ENCODE data around the gene CLDN24. TPM values are rescaled to one million over a fixed set of nuclear protein-coding genes. Genes with fewer than 3 reads are reported as not detected.

CLDN24 gene
- total and polyA plus RNA-seq, 8 donors, result 0.25 TPM; not detected in 7

DNA sequence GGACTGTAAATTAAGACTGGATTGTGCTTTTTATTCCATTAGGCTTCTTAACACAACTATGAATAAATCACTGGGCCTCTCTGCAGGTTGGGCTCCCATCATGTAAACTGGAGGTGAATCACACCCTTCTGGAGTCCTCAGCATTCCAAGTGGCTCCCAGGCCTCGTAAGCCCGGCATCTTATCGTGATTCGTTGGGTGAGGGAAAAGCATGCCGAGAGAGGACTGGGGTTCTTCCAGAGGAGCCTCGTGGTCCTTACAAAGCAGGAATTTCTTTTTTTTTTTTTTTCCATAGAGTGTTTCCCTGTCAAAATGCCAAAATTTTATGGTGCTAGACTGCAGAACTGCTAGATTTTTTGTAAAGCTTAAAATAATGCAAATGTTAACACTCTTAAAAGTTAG is 22.2 kb downstream of the CLDN24 start:
- intact Hi-C loops (cut with DNase I; ENCODE audit: low total_unique reads), result no loop called here
- no peak overlapping the region for H3K4me3 ChIP-seq
- 62 to 73% (median 70%) methylated on average over 6 of the region's 6 CpGs for WGBS, 5 donors

GRCh38 chr4:183299464-183299863 is 22.8 kb downstream of the CLDN24 start:
- 61 to 81% (median 75%) methylated on average over 2 of the region's 2 CpGs for WGBS, 5 donors
- intact Hi-C loops (cut with DNase I; ENCODE audit: low total_unique reads), result no loop called here
- H3K4me3 ChIP-seq, result no peak overlapping the region
- H3K9me3 ChIP-seq, result no peaks in the 10 kb centered on the region
- no peaks in the 10 kb centered on the region for H3K27me3 ChIP-seq
- no peak overlapping the region for H3K27ac ChIP-seq
- H3K36me3 ChIP-seq, result peaks cover 0 to 55% (median 30%) of the 10 kb centered on the region in 4 donors
- H3K4me1 ChIP-seq, result no peaks in the 10 kb centered on the region
- DNase-seq, result no peak
- TF ChIP-seq POLR2A (IDR thresholded peaks at IDR 0.05), result no peak
- TF ChIP-seq EP300 (IDR thresholded peaks at IDR 0.05), result no peak
- TF ChIP-seq POLR2AphosphoS5 (IDR thresholded peaks at IDR 0.05), result no peak
- TF ChIP-seq, protein P1, sequence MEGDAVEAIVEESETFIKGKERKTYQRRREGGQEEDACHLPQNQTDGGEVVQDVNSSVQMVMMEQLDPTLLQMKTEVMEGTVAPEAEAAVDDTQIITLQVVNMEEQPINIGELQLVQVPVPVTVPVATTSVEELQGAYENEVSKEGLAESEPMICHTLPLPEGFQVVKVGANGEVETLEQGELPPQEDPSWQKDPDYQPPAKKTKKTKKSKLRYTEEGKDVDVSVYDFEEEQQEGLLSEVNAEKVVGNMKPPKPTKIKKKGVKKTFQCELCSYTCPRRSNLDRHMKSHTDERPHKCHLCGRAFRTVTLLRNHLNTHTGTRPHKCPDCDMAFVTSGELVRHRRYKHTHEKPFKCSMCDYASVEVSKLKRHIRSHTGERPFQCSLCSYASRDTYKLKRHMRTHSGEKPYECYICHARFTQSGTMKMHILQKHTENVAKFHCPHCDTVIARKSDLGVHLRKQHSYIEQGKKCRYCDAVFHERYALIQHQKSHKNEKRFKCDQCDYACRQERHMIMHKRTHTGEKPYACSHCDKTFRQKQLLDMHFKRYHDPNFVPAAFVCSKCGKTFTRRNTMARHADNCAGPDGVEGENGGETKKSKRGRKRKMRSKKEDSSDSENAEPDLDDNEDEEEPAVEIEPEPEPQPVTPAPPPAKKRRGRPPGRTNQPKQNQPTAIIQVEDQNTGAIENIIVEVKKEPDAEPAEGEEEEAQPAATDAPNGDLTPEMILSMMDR (IDR thresholded peaks at IDR 0.05), result no peak

More for the DNA sequence above, 22.2 kb downstream of the CLDN24 start:
- H3K4me1 ChIP-seq, result no peaks in the 10 kb centered on the region
- no peaks in the 10 kb centered on the region for H3K27me3 ChIP-seq
- H3K27ac ChIP-seq, result no peak overlapping the region
- peaks cover 0 to 51% (median 25%) of the 10 kb centered on the region in 4 donors for H3K36me3 ChIP-seq
- no peaks in the 10 kb centered on the region for H3K9me3 ChIP-seq
- DNase-seq, result no peak
- TF ChIP-seq POLR2A (IDR thresholded peaks at IDR 0.05) (no peak), POLR2AphosphoS5 (IDR thresholded peaks at IDR 0.05) (no peak), EP300 (IDR thresholded peaks at IDR 0.05) (no peak)
- TF ChIP-seq, protein P1 (IDR thresholded peaks at IDR 0.05), result no peak

GRCh38 chr4:183297675-183298074 is 24.6 kb downstream of the CLDN24 start:
- no peaks in the 10 kb centered on the region for H3K4me1 ChIP-seq
- no peak overlapping the region for H3K27ac ChIP-seq
- TF ChIP-seq POLR2A (IDR thresholded peaks at IDR 0.05), result no peak
- TF ChIP-seq EP300 (IDR thresholded peaks at IDR 0.05), result no peak
- TF ChIP-seq, protein P1 (IDR thresholded peaks at IDR 0.05), result no peak
- no peak for TF ChIP-seq POLR2AphosphoS5 (IDR thresholded peaks at IDR 0.05)
- WGBS, 5 donors, result 88 to 99% (median 97%) methylated on average over 3 of the region's 3 CpGs
- intact Hi-C loops (cut with DNase I; ENCODE audit: low total_unique reads), result no loop called here
- H3K4me3 ChIP-seq, result no peak overlapping the region
- no peaks in the 10 kb centered on the region for H3K9me3 ChIP-seq
- peaks cover 0 to 65% (median 33%) of the 10 kb centered on the region in 4 donors for H3K36me3 ChIP-seq
- no peak for DNase-seq
- no peaks in the 10 kb centered on the region for H3K27me3 ChIP-seq

DNA sequence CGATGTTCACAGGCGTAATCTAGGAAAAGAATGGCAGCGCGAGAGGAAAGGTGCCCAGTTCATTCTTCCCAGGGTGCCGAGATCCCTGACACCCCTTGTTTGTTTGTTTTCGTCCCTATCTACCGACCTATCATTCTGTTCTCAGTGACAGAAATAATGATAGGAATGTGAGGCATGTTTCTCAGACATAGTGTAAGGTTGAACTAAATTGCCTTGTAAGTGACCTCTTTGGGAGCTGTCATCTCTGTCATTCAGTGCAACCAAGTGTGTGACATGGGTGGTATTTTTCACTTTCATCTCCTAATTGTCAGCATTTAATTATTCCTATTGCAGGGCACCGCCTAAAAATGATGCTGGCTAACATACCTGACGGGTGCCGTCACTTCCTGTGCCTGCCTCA is 26.5 kb downstream of the CLDN24 start:
- DNase-seq, result no peak
- TF ChIP-seq EP300 (IDR thresholded peaks at IDR 0.05) (no peak), POLR2AphosphoS5 (IDR thresholded peaks at IDR 0.05) (no peak), POLR2A (IDR thresholded peaks at IDR 0.05) (no peak)
- TF ChIP-seq, protein P1 (IDR thresholded peaks at IDR 0.05), result no peak
- no peak overlapping the region for H3K4me3 ChIP-seq
- intact Hi-C loops (cut with DNase I; ENCODE audit: low total_unique reads), result no loop called here
- WGBS, 5 donors, result 89 to 94% (median 91%) methylated on average over 10 of the region's 10 CpGs
- no peak overlapping the region for H3K27ac ChIP-seq
- H3K9me3 ChIP-seq, result no peaks in the 10 kb centered on the region
- H3K36me3 ChIP-seq, result peaks cover 0 to 65% (median 39%) of the 10 kb centered on the region in 4 donors
- H3K27me3 ChIP-seq, result no peaks in the 10 kb centered on the region
- no peaks in the 10 kb centered on the region for H3K4me1 ChIP-seq

Data from stomach (tissue), 9 donors.